ENCODE measurements around the gene CARMIL3.

DNA sequence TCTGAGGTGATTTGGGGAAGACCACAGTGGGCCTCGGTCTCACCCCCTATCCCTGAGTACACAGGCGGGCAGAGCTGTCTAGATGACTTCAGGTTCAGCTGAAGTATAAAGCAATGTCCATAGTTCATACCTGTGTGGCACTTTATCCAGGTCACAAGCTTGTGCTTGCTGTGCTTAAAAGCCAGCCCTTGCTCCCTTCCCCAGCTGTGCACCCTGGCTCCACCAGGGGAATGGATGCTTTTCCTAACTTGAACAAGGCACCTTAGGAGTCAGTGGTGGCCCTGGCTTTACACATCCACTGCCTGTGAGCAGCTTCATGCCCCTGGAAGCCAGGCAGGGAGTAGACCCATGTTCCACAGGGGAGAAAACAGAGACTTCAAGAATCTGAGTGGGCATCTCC lies 5.5 kb downstream of the CARMIL3 start:
- no peak for TF ChIP-seq EZH2 (IDR thresholded peaks at IDR 0.05; ENCODE audit: insufficient read depth, poor library complexity, severe bottlenecking)
- TF ChIP-seq EZH2phosphoT487 (IDR thresholded peaks at IDR 0.05; ENCODE audit: insufficient read depth, low read depth): no peak

Measured in GM23248 (cell line).